Measurements from ENCODE around the gene C3orf18. TPM values are rescaled to one million over a fixed set of nuclear protein-coding genes. Genes with fewer than 3 reads are reported as not detected.

C3orf18 gene
- total and polyA plus RNA-seq, 10 of the 15 experiments (the other 5 are each of a cell fraction or from before 2014, with no cell fraction given), result 0.06 to 3.2 (median 0.66) TPM

GRCh38 chr3:50531201-50531600 is 36.3 kb downstream of the C3orf18 start:
- DNase-seq (ENCODE audit: low read depth, low spot score), result no peak
- ChIA-PET RAD21 (ENCODE audit: unreplicated experiment) (no interaction called here), SMC1A (ENCODE audit: uncharacterized antibody, unreplicated experiment) (no interaction called here), CTCF (no interaction called here), POLR2A (no interaction called here)
- H3K27ac ChIP-seq (ENCODE audit: control insufficient read depth, insufficient read depth), result no peak overlapping the region
- H3K36me3 ChIP-seq (ENCODE audit: control insufficient read depth in 2 of 2, insufficient read depth in 2 of 2, low read length in 1 of 2), result no peaks in the 10 kb centered on the region
- no peak for FAIRE-seq
- no peaks in the 10 kb centered on the region for H3K79me2 ChIP-seq (ENCODE audit: control insufficient read depth, insufficient read depth, low read length)
- H3K4me2 ChIP-seq (ENCODE audit: control insufficient read depth, insufficient read depth), result no peak overlapping the region
- no TSS peak for BruUV-seq (replicated peaks)
- in situ Hi-C loops (cut with MboI), result no loop called here
- peaks cover 5 to 8% of the 10 kb centered on the region in 2 experiments; a peak in 3 of 4 replicates for H3K27me3 ChIP-seq (replicated peaks in 1 of 2; ENCODE audit: control insufficient read depth in 2 of 2, insufficient read depth in 2 of 2, low read length in 1 of 2)
- 32% methylated on average over 4 of the region's 4 CpGs for WGBS (ENCODE audit: insufficient coverage, insufficient replicate concordance, low lambda C conversion rate, missing lambda C conversion rate)
- no peak overlapping the region for H3K9ac ChIP-seq (ENCODE audit: control insufficient read depth, insufficient read depth, low read length)
- no peak overlapping the region for H2AFZ ChIP-seq (ENCODE audit: control insufficient read depth, low read depth, low read length)
- H3K4me1 ChIP-seq (ENCODE audit: control insufficient read depth, insufficient read depth, low read length), result no peaks in the 10 kb centered on the region
- intact Hi-C loops (cut with micrococcal nuclease; ENCODE audit: unreplicated experiment), result no loop called here
- H3K4me3 ChIP-seq, result no peak overlapping the region
- no peaks in the 10 kb centered on the region for H3K9me3 ChIP-seq (replicated peaks; ENCODE audit: control insufficient read depth, insufficient read depth, low read length)
- TF ChIP-seq ZNF687 (IDR thresholded peaks at IDR 0.05), result no peak
- TF ChIP-seq, protein P1, sequence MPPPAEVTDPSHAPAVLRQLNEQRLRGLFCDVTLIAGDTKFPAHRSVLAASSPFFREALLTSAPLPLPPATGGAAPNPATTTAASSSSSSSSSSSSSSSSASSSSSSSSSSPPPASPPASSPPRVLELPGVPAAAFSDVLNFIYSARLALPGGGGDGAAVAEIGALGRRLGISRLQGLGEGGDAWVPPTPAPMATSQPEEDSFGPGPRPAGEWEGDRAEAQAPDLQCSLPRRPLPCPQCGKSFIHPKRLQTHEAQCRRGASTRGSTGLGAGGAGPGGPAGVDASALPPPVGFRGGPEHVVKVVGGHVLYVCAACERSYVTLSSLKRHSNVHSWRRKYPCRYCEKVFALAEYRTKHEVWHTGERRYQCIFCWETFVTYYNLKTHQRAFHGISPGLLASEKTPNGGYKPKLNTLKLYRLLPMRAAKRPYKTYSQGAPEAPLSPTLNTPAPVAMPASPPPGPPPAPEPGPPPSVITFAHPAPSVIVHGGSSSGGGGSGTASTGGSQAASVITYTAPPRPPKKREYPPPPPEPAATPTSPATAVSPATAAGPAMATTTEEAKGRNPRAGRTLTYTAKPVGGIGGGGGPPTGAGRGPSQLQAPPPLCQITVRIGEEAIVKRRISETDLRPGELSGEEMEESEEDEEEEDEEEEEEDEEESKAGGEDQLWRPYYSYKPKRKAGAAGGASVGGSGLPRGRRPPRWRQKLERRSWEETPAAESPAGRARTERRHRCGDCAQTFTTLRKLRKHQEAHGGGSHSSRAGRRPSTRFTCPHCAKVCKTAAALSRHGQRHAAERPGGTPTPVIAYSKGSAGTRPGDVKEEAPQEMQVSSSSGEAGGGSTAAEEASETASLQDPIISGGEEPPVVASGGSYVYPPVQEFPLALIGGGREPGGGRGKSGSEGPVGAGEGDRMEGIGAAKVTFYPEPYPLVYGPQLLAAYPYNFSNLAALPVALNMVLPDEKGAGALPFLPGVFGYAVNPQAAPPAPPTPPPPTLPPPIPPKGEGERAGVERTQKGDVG (CRISPR knock-in tag; IDR thresholded peaks at IDR 0.05), result no peak
- TF ChIP-seq IRF5 (IDR thresholded peaks at IDR 0.05; ENCODE audit: borderline replicate concordance), result no peak
- TF ChIP-seq IKZF1 (conservative IDR thresholded peaks at IDR 0.05), result no peak
- no peaks in the 10 kb centered on the region for H4K20me1 ChIP-seq (ENCODE audit: control insufficient read depth, insufficient read depth)
- ATAC-seq, result no peak
